GM21619 (cell line): Measurements from ENCODE around the gene ACTRT2.

Experiments
- ATAC-seq: cut with Tn5 transposase; IDR thresholded peaks from one replicate; pipeline ENCODE4 v1.9.1; 2021; ENCODE audit not compliant: unreplicated experiment

The ACTRT2 gene

GRCh38 chr1:3002349-3003038 is 18.8 kb upstream of the ACTRT2 start:
- no peak for ATAC-seq

GRCh38 chr1:3003039-3003940 is 18.0 kb upstream of the ACTRT2 start:
- ATAC-seq: no peak

- no peak for ATAC-seq
Measured at GRCh38 chr1:3003941-3004270, 17.4 kb upstream of the ACTRT2 start.

GRCh38 chr1:3004285-3005205 is 16.7 kb upstream of the ACTRT2 start:
- ATAC-seq: no peak

- no peak for ATAC-seq
Measured at GRCh38 chr1:3005771-3006170, 15.5 kb upstream of the ACTRT2 start.

GRCh38 chr1:3007298-3008147 is 13.7 kb upstream of the ACTRT2 start:
- no peak for ATAC-seq

- no peak for ATAC-seq
Measured at GRCh38 chr1:3009021-3009420, 12.2 kb upstream of the ACTRT2 start.

- ATAC-seq: no peak
Measured at GRCh38 chr1:3009556-3009955, 11.7 kb upstream of the ACTRT2 start.

GRCh38 chr1:3011127-3011526 is 10.1 kb upstream of the ACTRT2 start:
- no peak for ATAC-seq

GRCh38 chr1:3011631-3012455 is 9.4 kb upstream of the ACTRT2 start:
- ATAC-seq: no peak

GRCh38 chr1:3012456-3013291 is 8.6 kb upstream of the ACTRT2 start:
- no peak for ATAC-seq

GRCh38 chr1:3013371-3014049 is 7.8 kb upstream of the ACTRT2 start:
- no peak for ATAC-seq

GRCh38 chr1:3014050-3014440 is 7.2 kb upstream of the ACTRT2 start:
- no peak for ATAC-seq

- ATAC-seq: no peak
Measured at GRCh38 chr1:3014443-3015268, 6.6 kb upstream of the ACTRT2 start.

GRCh38 chr1:3015269-3015635 is 6.0 kb upstream of the ACTRT2 start:
- ATAC-seq: no peak

GRCh38 chr1:3015744-3016143 is 5.5 kb upstream of the ACTRT2 start:
- no peak for ATAC-seq

- ATAC-seq: no peak
Measured at GRCh38 chr1:3016641-3017439, 4.4 kb upstream of the ACTRT2 start.
